HG03565 (cell line): ENCODE data around the gene TAT.

Source experiments
- ATAC-seq: cut with Tn5 transposase; IDR thresholded peaks from one replicate; pipeline ENCODE4 v1.9.1; 2021; ENCODE audit warnings: mild to moderate bottlenecking, moderate library complexity; ENCODE audit not compliant: unreplicated experiment

The TAT gene

GRCh38 chr16:71547168-71547567 lies 29.7 kb downstream of the TAT start:
- no peak for ATAC-seq

GRCh38 chr16:71542377-71542776 lies 34.5 kb downstream of the TAT start:
- peak; percentile 48 for ATAC-seq

- ATAC-seq, result peak; percentile 74
Measured at GRCh38 chr16:71537643-71538042, 39.2 kb downstream of the TAT start.

GRCh38 chr16:71536752-71537499 lies 40.0 kb downstream of the TAT start:
- no peak for ATAC-seq

- no peak for ATAC-seq
Measured at GRCh38 chr16:71532366-71532765, 44.5 kb downstream of the TAT start.

GRCh38 chr16:71528863-71529262 lies 48.0 kb downstream of the TAT start:
- ATAC-seq, result no peak

GRCh38 chr16:71528257-71528656 lies 48.6 kb downstream of the TAT start:
- no peak for ATAC-seq

- ATAC-seq, result no peak
Measured at GRCh38 chr16:71526111-71526631, 50.7 kb downstream of the TAT start, which contains the start of gene CHST4. CHST4 (plus strand) TSS chr16:71526426; CDS start chr16:71536678, 10,252 bp downstream.

GRCh38 chr16:71524566-71525553 lies 52.0 kb downstream of the TAT start:
- no peak for ATAC-seq

- no peak for ATAC-seq
Measured at GRCh38 chr16:71520550-71520949, 56.3 kb downstream of the TAT start.
